Activated CD4-positive, alpha-beta T cell treated with anti-CD3 and anti-CD28 coated beads, Interleukin-2, Interleukin-4, amounts not matched to agents 100 ng/mL and 50 ng/mL, durations not matched to agents 16 hours and 8 hours (primary cell): Measurements from ENCODE around the gene SCN1B.

Experiments
- DNase-seq: peaks from one replicate; pipeline ENCODE4 v3.0.0-alpha.2; 2020; ENCODE audit warnings: low spot score

The SCN1B gene

GRCh38 chr19:35053667-35054293, 23.5 kb downstream of the SCN1B start:
- no peak for DNase-seq

- DNase-seq: no peak
These were observed 24.4 kb downstream of the SCN1B start for GRCh38 chr19:35054626-35055025.

- DNase-seq: no peak
These were observed 25.5 kb downstream of the SCN1B start for GRCh38 chr19:35055715-35056179.

- DNase-seq: no peak
These were observed 26.3 kb downstream of the SCN1B start for GRCh38 chr19:35056513-35057063.

- no peak for DNase-seq
These were observed 28.1 kb downstream of the SCN1B start for GRCh38 chr19:35058370-35058769.

GRCh38 chr19:35059006-35059798, 28.9 kb downstream of the SCN1B start:
- no peak for DNase-seq

- no peak for DNase-seq
These were observed 29.5 kb downstream of the SCN1B start for GRCh38 chr19:35059799-35060091.

GRCh38 chr19:35060160-35060855, 30.0 kb downstream of the SCN1B start:
- no peak for DNase-seq

GRCh38 chr19:35061583-35062373, 31.5 kb downstream of the SCN1B start:
- no peak for DNase-seq

GRCh38 chr19:35062942-35063341, 32.7 kb downstream of the SCN1B start:
- DNase-seq: no peak

GRCh38 chr19:35063940-35064818, 33.9 kb downstream of the SCN1B start:
- DNase-seq: peak; percentile 13

GRCh38 chr19:35065574-35065973, 35.3 kb downstream of the SCN1B start:
- no peak for DNase-seq

GRCh38 chr19:35066121-35066520, 35.9 kb downstream of the SCN1B start:
- no peak for DNase-seq

- DNase-seq: peak; percentile 86
These were observed 36.7 kb downstream of the SCN1B start for GRCh38 chr19:35066691-35067563.

GRCh38 chr19:35068941-35069634, 38.8 kb downstream of the SCN1B start:
- no peak for DNase-seq

GRCh38 chr19:35069696-35070095, 39.4 kb downstream of the SCN1B start:
- DNase-seq: no peak

- no peak for DNase-seq
These were observed 40.2 kb downstream of the SCN1B start for GRCh38 chr19:35070471-35070870.

- DNase-seq: no peak
These were observed 43.2 kb downstream of the SCN1B start for GRCh38 chr19:35073516-35073915.

- DNase-seq: no peak
These were observed 43.7 kb downstream of the SCN1B start for GRCh38 chr19:35073941-35074340.
